M059J (cell line): ENCODE data around the gene DUXB. TPM values are rescaled to one million over a fixed set of nuclear protein-coding genes. Genes with fewer than 3 reads are reported as not detected.

Experiments
- DNase-seq: peaks from one replicate; pipeline ENCODE4 v3.0.0-alpha.2; 2012; ENCODE audit warnings: low read depth
- total RNA-seq: library from RNA; depleted of rRNA; stranded (reverse); fragments of >200 nt; shearing (Covaris generic); gene quantifications from 2 replicates; pipeline ENCODE4 v1.2.3, GENCODE V29; 2014; rRNA removed

The DUXB gene
- total RNA-seq, 1 experiment from 2014 or later, result not detected

GRCh38 chr16:75660726-75661302 is 40.4 kb downstream of the DUXB start:
- DNase-seq, result no peak

- DNase-seq, result no peak
Observed at GRCh38 chr16:75660321-75660720, 40.9 kb downstream of the DUXB start.

- no peak for DNase-seq
Observed at GRCh38 chr16:75658175-75658574, 43.1 kb downstream of the DUXB start.

- DNase-seq, result no peak
Observed at GRCh38 chr16:75653922-75654321, 47.3 kb downstream of the DUXB start.

GRCh38 chr16:75648265-75649076 is 52.8 kb downstream of the DUXB start:
- peak; percentile 74 for DNase-seq

GRCh38 chr16:75647492-75648264 is 53.6 kb downstream of the DUXB start, which contains the start of the genes KARS1 and TERF2IP:
Gene KARS1 (minus strand): TSS chr16:75647665. CDS start chr16:75647639, 26 bp downstream.
Gene TERF2IP (plus strand): TSS chr16:75647773. CDS start chr16:75647883, 110 bp downstream.
- peak; percentile 91 for DNase-seq

- no peak for DNase-seq
Observed at GRCh38 chr16:75647112-75647491, 54.2 kb downstream of the DUXB start.

GRCh38 chr16:75644240-75645012 is 56.8 kb downstream of the DUXB start:
- no peak for DNase-seq

Other genes starting within 250 kb of the DUXB start
- 17.5 and 27.5 TPM in 2 replicates for gene TMEM170A, start 236.8 kb downstream of the DUXB start, total RNA-seq
- gene CHST6, start 206.0 kb downstream of the DUXB start, total RNA-seq, result 0.98 and 1.4 TPM in 2 replicates
- not detected in 2 replicates for gene CHST5, start 165.4 kb downstream of the DUXB start, total RNA-seq
- 11.0 and 13.3 TPM in 2 replicates for gene TMEM231, start 145.2 kb downstream of the DUXB start, total RNA-seq
- gene GABARAPL2, start 135.1 kb downstream of the DUXB start, total RNA-seq, result 71.8 and 87.7 TPM in 2 replicates
- gene ADAT1, start 78.2 kb downstream of the DUXB start, total RNA-seq, result 77.2 and 121 TPM in 2 replicates
- gene KARS1, start 53.8 kb downstream of the DUXB start, total RNA-seq, result 180 and 185 TPM in 2 replicates
- gene TERF2IP, start 53.7 kb downstream of the DUXB start, total RNA-seq, result 52.9 and 65.4 TPM in 2 replicates
- not detected in 2 replicates for gene CPHXL2, start 24.5 kb downstream of the DUXB start, total RNA-seq
- gene CPHXL, start 25.0 kb upstream of the DUXB start, total RNA-seq, result not detected in 2 replicates